ENCODE measurements around the gene DONSON. TPM values are rescaled to one million over a fixed set of nuclear protein-coding genes. Genes with fewer than 3 reads are reported as not detected.

Gene DONSON
- total and polyA plus RNA-seq, 2 of the 13 experiments (the other 11 are each of a cell fraction or from before 2014, with no cell fraction given), result 35.4 to 63.6 TPM

DNA sequence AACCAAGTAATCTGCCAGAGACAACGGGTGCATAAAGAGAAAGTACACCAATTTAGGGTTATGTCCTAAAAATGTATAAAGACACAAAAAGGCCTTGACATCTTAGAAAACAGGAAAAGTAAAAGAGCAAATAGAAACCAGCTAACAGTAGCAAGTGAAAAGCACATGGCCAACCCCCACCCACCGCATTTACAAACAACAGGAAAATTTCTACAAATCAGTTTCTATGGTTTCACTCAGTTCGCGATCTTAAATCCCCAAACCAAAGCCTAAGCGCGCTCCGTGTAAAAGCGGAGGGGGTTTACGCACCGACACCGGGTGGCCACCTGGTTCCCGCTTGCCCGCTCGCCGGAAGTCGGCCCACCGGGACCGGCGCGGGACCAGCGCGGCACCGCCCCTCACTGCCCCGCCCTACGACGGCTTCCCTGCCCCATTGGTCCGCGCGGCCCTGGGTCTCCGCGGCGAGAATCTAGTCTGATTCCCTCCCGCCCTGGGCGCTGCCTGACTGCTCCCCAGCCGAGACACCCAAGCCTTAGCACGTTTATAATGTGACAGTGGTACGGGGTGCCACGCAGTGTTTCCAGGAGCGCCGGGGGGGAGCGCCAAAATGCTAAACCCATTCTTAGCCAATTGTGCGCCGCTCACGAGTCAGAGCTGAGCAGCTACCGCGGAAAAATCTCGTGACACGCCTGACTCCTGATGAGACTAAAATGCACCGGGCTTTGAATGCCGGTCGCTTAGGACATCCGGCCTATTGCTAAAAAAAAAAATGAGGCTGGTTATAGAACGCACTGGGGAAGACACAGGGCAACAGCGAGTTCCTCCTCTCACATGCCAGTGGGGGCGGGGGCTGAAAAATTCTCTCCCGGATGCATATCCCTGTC lies 46.5 kb downstream of the DONSON start, which contains the start of gene GART (continued):
- TF ChIP-seq, protein P1, sequence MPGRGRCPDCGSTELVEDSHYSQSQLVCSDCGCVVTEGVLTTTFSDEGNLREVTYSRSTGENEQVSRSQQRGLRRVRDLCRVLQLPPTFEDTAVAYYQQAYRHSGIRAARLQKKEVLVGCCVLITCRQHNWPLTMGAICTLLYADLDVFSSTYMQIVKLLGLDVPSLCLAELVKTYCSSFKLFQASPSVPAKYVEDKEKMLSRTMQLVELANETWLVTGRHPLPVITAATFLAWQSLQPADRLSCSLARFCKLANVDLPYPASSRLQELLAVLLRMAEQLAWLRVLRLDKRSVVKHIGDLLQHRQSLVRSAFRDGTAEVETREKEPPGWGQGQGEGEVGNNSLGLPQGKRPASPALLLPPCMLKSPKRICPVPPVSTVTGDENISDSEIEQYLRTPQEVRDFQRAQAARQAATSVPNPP (CRISPR knock-in tag; IDR thresholded peaks at IDR 0.05), result 0 out of 2 replicates have a peak, but pooled peaks have one; percentile 48
- TF ChIP-seq ZNF136 (CRISPR knock-in tag; IDR thresholded peaks at IDR 0.05; ENCODE audit: low read depth) (no peak), MTF1 (CRISPR knock-in tag; IDR thresholded peaks at IDR 0.05) (no peak), CHD4 (IDR thresholded peaks at IDR 0.05; ENCODE audit: borderline replicate concordance, low read length) (no peak), YEATS2 (CRISPR knock-in tag; IDR thresholded peaks at IDR 0.05; ENCODE audit: borderline replicate concordance) (peak; percentile 67; the same call in 1 of the 2 replicates), ZNF282 (IDR thresholded peaks at IDR 0.05; ENCODE audit: partially characterized antibody) (no peak), FOSL2 (CRISPR knock-in tag; IDR thresholded peaks at IDR 0.05) (no peak), ZNF709 (CRISPR knock-in tag; IDR thresholded peaks at IDR 0.05) (no peak), CCDC6 (CRISPR knock-in tag; IDR thresholded peaks at IDR 0.05) (no peak; the same call in 1 of the 2 replicates), MTA1 (CRISPR knock-in tag; IDR thresholded peaks at IDR 0.05; ENCODE audit: borderline replicate concordance) (no peak), RFX5 (IDR thresholded peaks at IDR 0.05; ENCODE audit: low read depth, low read length) (peak; percentile 16; the same call in 1 of the 2 replicates), JUN (CRISPR knock-in tag; IDR thresholded peaks at IDR 0.05) (no peak), MEF2D (CRISPR knock-in tag; IDR thresholded peaks at IDR 0.05) (no peak; the same call in none of the 2 replicates), TBX3 (IDR thresholded peaks at IDR 0.05; ENCODE audit: borderline replicate concordance) (no peak)
- TF ChIP-seq, protein P2, sequence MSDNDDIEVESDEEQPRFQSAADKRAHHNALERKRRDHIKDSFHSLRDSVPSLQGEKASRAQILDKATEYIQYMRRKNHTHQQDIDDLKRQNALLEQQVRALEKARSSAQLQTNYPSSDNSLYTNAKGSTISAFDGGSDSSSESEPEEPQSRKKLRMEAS (IDR thresholded peaks at IDR 0.05), result peak; percentile 78
- TF ChIP-seq, protein P3, sequence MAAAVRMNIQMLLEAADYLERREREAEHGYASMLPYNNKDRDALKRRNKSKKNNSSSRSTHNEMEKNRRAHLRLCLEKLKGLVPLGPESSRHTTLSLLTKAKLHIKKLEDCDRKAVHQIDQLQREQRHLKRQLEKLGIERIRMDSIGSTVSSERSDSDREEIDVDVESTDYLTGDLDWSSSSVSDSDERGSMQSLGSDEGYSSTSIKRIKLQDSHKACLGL (CRISPR knock-in tag; IDR thresholded peaks at IDR 0.05), result peak; percentile 93
- TF ChIP-seq, protein P4, sequence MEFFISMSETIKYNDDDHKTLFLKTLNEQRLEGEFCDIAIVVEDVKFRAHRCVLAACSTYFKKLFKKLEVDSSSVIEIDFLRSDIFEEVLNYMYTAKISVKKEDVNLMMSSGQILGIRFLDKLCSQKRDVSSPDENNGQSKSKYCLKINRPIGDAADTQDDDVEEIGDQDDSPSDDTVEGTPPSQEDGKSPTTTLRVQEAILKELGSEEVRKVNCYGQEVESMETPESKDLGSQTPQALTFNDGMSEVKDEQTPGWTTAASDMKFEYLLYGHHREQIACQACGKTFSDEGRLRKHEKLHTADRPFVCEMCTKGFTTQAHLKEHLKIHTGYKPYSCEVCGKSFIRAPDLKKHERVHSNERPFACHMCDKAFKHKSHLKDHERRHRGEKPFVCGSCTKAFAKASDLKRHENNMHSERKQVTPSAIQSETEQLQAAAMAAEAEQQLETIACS (CRISPR knock-in tag; IDR thresholded peaks at IDR 0.05), result no peak; the same call in 1 of the 2 replicates
- TF ChIP-seq, protein P5, sequence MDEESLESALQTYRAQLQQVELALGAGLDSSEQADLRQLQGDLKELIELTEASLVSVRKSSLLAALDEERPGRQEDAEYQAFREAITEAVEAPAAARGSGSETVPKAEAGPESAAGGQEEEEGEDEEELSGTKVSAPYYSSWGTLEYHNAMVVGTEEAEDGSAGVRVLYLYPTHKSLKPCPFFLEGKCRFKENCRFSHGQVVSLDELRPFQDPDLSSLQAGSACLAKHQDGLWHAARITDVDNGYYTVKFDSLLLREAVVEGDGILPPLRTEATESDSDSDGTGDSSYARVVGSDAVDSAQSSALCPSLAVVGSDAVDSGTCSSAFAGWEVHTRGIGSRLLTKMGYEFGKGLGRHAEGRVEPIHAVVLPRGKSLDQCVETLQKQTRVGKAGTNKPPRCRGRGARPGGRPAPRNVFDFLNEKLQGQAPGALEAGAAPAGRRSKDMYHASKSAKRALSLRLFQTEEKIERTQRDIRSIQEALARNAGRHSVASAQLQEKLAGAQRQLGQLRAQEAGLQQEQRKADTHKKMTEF (CRISPR knock-in tag; IDR thresholded peaks at IDR 0.05), result peak; percentile 40; the same call in 1 of the 2 replicates
- TF ChIP-seq, protein P6, sequence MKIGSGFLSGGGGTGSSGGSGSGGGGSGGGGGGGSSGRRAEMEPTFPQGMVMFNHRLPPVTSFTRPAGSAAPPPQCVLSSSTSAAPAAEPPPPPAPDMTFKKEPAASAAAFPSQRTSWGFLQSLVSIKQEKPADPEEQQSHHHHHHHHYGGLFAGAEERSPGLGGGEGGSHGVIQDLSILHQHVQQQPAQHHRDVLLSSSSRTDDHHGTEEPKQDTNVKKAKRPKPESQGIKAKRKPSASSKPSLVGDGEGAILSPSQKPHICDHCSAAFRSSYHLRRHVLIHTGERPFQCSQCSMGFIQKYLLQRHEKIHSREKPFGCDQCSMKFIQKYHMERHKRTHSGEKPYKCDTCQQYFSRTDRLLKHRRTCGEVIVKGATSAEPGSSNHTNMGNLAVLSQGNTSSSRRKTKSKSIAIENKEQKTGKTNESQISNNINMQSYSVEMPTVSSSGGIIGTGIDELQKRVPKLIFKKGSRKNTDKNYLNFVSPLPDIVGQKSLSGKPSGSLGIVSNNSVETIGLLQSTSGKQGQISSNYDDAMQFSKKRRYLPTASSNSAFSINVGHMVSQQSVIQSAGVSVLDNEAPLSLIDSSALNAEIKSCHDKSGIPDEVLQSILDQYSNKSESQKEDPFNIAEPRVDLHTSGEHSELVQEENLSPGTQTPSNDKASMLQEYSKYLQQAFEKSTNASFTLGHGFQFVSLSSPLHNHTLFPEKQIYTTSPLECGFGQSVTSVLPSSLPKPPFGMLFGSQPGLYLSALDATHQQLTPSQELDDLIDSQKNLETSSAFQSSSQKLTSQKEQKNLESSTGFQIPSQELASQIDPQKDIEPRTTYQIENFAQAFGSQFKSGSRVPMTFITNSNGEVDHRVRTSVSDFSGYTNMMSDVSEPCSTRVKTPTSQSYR (CRISPR knock-in tag; IDR thresholded peaks at IDR 0.05; ENCODE audit: borderline replicate concordance), result no peak
- TF ChIP-seq, protein P7, sequence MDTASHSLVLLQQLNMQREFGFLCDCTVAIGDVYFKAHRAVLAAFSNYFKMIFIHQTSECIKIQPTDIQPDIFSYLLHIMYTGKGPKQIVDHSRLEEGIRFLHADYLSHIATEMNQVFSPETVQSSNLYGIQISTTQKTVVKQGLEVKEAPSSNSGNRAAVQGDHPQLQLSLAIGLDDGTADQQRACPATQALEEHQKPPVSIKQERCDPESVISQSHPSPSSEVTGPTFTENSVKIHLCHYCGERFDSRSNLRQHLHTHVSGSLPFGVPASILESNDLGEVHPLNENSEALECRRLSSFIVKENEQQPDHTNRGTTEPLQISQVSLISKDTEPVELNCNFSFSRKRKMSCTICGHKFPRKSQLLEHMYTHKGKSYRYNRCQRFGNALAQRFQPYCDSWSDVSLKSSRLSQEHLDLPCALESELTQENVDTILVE (CRISPR knock-in tag; IDR thresholded peaks at IDR 0.05), result peak; percentile 99
